ENCODE results near the gene EP400. TPM values are rescaled to one million over a fixed set of nuclear protein-coding genes. Genes with fewer than 3 reads are reported as not detected.

The EP400 gene
- total and polyA plus RNA-seq, 2 of the 13 experiments (the other 11 are each of a cell fraction or from before 2014, with no cell fraction given) = 4.9 to 5.0 TPM

DNA sequence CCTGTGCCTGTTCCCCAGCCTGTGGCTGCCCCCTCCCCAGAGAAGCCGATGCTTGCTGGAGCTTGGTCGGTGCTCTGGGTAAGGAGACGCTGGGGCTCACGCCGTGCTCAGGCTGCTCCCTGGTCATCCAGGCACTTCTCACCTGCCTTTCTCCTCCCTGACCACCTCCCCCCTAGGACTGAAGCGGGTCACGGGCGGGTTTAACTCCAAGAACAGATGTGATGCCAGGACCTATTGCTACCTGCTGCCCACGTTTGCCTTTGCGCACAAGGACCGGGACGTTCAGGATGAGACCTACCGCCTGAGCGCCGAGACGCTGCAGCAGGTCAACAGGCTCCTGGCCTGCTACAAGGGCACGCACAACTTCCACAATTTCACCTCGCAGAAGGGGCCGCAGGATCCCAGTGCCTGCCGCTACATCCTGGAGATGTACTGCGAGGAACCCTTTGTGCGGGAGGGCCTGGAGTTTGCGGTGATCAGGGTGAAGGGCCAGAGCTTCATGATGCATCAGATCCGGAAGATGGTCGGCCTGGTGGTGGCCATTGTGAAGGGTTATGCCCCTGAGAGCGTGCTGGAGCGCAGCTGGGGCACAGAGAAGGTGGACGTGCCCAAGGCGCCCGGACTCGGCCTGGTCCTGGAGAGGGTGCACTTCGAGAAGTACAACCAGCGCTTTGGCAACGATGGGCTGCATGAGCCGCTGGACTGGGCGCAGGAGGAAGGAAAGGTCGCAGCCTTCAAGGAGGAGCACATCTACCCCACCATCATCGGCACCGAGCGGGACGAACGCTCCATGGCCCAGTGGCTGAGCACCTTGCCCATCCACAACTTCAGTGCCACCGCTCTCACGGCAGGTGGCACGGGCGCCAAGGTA is 8.4 kb upstream of the EP400 start (continued):
- TF ChIP-seq ZNF687 (CRISPR knock-in tag; IDR thresholded peaks at IDR 0.05) (0 out of 2 replicates have a peak, but pooled peaks have one; percentile 11), ZNF230 (CRISPR knock-in tag; IDR thresholded peaks at IDR 0.05) (no peak), ZNF652 (CRISPR knock-in tag; IDR thresholded peaks at IDR 0.05; ENCODE audit: borderline replicate concordance, low read depth) (no peak), AGO1 (IDR thresholded peaks at IDR 0.05; ENCODE audit: low read depth, low read length, poor library complexity, severe bottlenecking) (no peak), ZNF770 (CRISPR knock-in tag; IDR thresholded peaks at IDR 0.05) (no peak), RBFOX2 (IDR thresholded peaks at IDR 0.05; ENCODE audit: low read depth, low read length) (peak; percentile 60), ZBTB4 (CRISPR knock-in tag; IDR thresholded peaks at IDR 0.05; ENCODE audit: borderline replicate concordance) (no peak), PRMT3 (CRISPR knock-in tag; IDR thresholded peaks at IDR 0.05; ENCODE audit: borderline replicate concordance, low read depth) (no peak), TMF1 (CRISPR knock-in tag; IDR thresholded peaks at IDR 0.05; ENCODE audit: low read depth) (no peak), ZBTB49 (CRISPR knock-in tag; IDR thresholded peaks at IDR 0.05; ENCODE audit: borderline replicate concordance) (no peak), HNRNPUL1 (IDR thresholded peaks at IDR 0.05; ENCODE audit: low read depth, low read length) (no peak), RBM22 (optimal IDR thresholded peaks at IDR 0.05; ENCODE audit: low read length) (peak; percentile 9)
- TF ChIP-seq, protein P1, sequence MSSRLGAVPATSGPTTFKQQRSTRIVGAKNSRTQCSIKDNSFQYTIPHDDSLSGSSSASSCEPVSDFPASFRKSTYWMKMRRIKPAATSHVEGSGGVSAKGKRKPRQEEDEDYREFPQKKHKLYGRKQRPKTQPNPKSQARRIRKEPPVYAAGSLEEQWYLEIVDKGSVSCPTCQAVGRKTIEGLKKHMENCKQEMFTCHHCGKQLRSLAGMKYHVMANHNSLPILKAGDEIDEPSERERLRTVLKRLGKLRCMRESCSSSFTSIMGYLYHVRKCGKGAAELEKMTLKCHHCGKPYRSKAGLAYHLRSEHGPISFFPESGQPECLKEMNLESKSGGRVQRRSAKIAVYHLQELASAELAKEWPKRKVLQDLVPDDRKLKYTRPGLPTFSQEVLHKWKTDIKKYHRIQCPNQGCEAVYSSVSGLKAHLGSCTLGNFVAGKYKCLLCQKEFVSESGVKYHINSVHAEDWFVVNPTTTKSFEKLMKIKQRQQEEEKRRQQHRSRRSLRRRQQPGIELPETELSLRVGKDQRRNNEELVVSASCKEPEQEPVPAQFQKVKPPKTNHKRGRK (CRISPR knock-in tag; IDR thresholded peaks at IDR 0.05) = no peak
